RWPE1 (cell line): ENCODE data around the gene ANTXRL.
"Not testable (repeated sequence)": the region's sequence is repeated elsewhere in the genome, so short reads cannot be mapped to it uniquely, and the experiment has no call there.

Source experiments
- CTCF ChIA-PET: fragments of 350-600 bp; sonication (Branson Sonifier 250); formaldehyde crosslinking; extraction: SDS; loops from one replicate; lab custom pipeline; 2021; lab: Yijun Ruan, JAX
- POLR2A ChIA-PET: fragments of 400-600 bp; formaldehyde crosslinking; extraction: SDS; loops from one replicate; lab custom pipeline; 2020; ENCODE audit warnings: antibody characterized with exemption; ENCODE audit not compliant: low non-redundant PET; lab: Yijun Ruan, JAX
- DNase-seq: peaks from one replicate; pipeline ENCODE4 v3.0.0; 2012; ENCODE audit warnings: low spot score
- H3K27ac ChIP-seq: fragments of 450-650 bp; 2 replicates; pipeline ENCODE4 v1.5.1; 2017
- CTCF ChIP-seq: fragments of 450-650 bp; conservative IDR thresholded peaks from 2 replicates; pipeline ENCODE4 v1.5.1; 2017; ENCODE audit warnings: low read depth, mild to moderate bottlenecking

The ANTXRL gene

DNA sequence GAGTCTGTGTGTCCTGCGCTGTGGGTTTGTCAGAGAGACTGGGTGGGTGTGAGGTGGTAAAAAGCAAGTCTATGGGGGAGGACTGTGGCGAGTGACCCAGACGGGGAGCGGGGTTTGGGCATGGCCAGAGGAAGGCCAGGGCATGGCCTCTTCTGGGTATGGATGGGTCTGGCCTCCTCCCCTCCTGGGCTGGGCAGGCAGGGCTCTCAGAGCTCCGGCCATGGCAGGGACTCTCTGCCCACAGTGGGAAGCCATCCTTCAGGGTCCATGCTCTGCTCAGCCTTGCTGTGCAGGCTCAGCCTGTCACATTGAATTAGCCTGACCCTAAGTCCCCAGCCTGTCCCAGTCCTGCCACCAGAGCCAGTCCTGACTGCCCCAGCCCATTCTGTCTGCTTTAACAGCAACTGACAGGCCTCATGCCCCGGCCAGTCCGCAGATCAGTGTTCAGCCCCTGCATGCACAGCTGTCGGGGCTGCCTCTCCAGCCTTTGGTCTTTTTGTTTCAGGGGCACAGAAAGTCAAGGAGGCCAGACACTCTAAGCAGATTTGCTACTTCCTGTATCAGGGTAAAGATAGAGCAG lies 7.9 kb downstream of the ANTXRL start:
- ChIA-PET CTCF (no interaction called here), POLR2A (no interaction called here)
- no peak for TF ChIP-seq CTCF
- no peak overlapping the region for H3K27ac ChIP-seq
- DNase-seq, result no peak

DNA sequence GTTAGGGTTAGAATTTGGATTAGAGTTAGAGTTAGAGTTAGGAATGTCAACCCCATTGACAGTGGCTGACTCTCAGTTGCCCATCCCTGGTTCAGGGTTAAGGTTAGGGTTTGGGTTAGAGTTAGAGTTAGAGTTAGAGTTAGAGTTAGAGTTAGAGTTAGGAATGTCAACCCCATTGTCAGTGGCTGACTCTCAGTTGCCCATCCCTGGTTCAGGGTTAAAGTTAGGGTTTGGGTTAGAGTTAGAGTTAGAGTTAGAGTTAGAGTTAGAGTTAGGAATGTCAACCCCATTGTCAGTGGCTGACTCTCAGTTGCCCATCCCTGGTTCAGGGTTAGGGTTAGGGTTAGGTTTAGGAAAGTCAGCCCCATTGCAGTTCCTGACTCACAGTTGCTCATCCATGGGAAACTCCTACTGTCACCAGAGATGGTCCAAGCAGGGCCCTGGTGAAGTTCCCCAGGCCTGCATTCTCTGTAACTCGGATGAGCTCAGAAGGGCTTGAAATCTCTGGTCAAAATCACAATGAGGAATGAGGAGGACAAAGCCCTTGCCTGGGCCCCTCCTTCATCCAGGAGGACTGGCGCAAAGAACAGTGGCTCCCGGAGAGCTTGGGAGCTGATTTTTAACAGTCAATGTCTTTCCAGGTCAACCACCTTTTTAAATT lies 8.7 kb downstream of the ANTXRL start:
- H3K27ac ChIP-seq, DNase-seq, POLR2A ChIA-PET, CTCF ChIA-PET: not testable (repeated sequence)

- CTCF ChIA-PET, POLR2A ChIA-PET, DNase-seq, H3K27ac ChIP-seq: not testable (repeated sequence)
Measured at GRCh38 chr10:46296086-46296485, 9.3 kb downstream of the ANTXRL start.

DNA sequence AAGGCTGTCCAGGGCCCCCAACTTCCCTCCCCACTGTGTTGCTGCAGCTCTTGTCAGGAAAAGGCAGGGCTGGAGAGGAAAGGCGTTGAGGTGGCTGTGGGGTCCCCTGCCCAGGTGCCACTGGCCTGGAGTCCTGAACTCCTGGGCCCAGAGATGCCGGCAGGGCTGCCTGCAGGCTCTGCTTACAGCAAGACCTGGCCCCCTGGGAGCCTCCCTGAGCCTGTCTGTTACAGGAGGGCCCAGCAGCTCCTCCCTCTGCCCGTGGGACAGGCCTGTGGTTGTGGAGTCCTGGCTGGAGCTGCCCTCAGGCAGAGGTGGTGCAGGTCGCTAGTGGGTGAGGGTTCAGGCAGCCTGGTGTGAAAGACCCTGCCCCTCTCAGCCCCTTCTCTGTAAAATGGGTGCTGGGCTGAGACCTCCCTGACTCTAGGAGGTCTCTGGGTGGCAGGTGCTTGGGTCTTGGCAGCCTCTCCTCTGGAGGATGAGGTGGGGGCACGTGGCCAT lies 9.9 kb downstream of the ANTXRL start:
- ChIA-PET CTCF (no interaction called here), POLR2A (no interaction called here)
- TF ChIP-seq CTCF, result no peak
- H3K27ac ChIP-seq, result no peak overlapping the region
- DNase-seq, result no peak

- TF ChIP-seq CTCF, result no peak
- POLR2A ChIA-PET, result no interaction called here
- DNase-seq, result no peak
- CTCF ChIA-PET, result no interaction called here
- no peak overlapping the region for H3K27ac ChIP-seq
Measured at GRCh38 chr10:46297406-46298204, 10.8 kb downstream of the ANTXRL start.

DNA sequence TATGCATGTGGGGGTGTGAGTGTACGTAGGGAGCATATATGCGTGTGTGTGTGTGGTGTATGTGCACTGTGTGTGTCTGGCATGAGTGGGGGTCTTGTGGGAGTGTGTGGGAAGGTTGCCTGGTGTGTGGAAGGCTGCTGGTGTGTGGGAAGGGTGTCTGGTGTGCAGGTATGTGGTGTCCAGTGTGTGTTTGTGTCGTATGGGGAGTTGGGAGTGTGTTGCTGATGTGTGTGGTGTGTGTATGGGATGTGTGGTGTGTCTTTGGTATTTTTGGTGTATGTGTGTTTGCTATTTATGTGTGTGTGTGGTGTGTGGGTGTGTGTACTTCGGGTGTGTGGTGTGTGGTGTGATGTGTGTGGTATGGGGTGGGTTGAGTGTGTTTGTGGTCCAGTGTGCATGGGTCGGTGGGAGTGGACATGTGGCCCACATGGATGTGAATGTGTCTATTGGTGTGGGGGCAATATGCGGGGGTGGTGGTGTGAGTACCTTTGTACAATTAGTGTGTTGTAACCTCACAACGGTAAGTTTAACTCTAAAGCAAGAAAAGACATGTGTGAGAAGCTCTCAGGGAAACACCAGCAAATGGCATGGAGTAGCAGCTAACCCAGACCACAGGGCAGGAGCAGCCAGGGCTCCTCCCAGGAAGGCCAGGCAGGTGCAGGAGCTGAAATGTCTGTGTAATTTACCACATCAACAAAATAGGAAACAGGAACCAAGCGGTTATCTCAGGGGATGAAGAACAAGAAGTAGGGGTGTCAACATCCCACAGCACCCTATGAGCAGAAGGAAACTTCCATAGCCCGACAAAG lies 11.9 kb downstream of the ANTXRL start:
- no peak for DNase-seq
- TF ChIP-seq CTCF, result no peak
- CTCF ChIA-PET, result no interaction called here
- POLR2A ChIA-PET, result no interaction called here
- H3K27ac ChIP-seq, result no peak overlapping the region

GRCh38 chr10:46299286-46299535 lies 12.4 kb downstream of the ANTXRL start:
- no peak for DNase-seq
- H3K27ac ChIP-seq, result no peak overlapping the region
- CTCF ChIA-PET, result no interaction called here
- POLR2A ChIA-PET, result no interaction called here
- TF ChIP-seq CTCF, result no peak
